Mesodermal cell (in vitro differentiated cells): ENCODE data around the gene TBC1D22A.

Source experiments
- H3K27ac ChIP-seq: 2 replicates; pipeline ENCODE4 v1.7.0; 2013; ENCODE audit warnings: mild to moderate bottlenecking, low read depth, low read length, moderate library complexity; ENCODE audit not compliant: severe bottlenecking
- H3K36me3 ChIP-seq: 2 replicates; pipeline ENCODE4 v1.7.1; 2013; ENCODE audit warnings: mild to moderate bottlenecking, low read length, moderate library complexity; ENCODE audit not compliant: control insufficient read depth, insufficient read depth
- H3K4me1 ChIP-seq: one replicate; pipeline ENCODE4 v1.7.1; 2013; ENCODE audit warnings: mild to moderate bottlenecking, low read length; ENCODE audit not compliant: insufficient read depth, control insufficient read depth, poor library complexity, severe bottlenecking
- H3K4me3 ChIP-seq: 2 replicates; pipeline ENCODE4 v1.7.0; 2013; ENCODE audit warnings: low read length, control low read depth, mild to moderate bottlenecking; ENCODE audit not compliant: insufficient read depth, poor library complexity, severe bottlenecking; ENCODE audit errors: extremely low read depth
- H3K9me3 ChIP-seq: 2 replicates; pipeline ENCODE4 v1.7.1; 2013; ENCODE audit warnings: mild to moderate bottlenecking, low read length, moderate library complexity; ENCODE audit not compliant: control insufficient read depth
- whole genome bisulfite sequencing, 2 experiments: methylation state at CpG; one replicate each; pipeline ENCODE4 v1.1.5; 2013; ENCODE audit warnings: missing lambda C conversion rate in 2 of 2; ENCODE audit not compliant: insufficient coverage in 2 of 2; 5-methylcytosine and 5-hydroxymethylcytosine counted together

The TBC1D22A gene

DNA sequence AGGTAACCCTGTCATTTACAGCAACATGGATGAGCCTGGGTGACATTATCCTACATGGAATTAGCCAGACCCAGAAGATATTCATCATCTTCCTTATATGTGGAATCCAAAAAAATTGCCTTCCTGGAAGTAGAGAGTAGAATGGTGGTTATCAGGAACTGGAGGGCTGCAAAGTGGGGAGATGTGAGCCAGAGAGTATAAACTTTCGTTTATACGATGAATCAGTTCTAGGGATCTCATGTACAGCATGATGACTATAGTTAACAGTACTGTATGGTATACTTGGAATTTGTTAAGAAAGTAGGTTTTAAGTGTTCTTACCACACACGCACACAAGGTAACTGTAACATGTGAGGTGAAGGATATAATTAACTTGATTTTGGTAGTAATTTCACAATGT is 79.1 kb downstream of the TBC1D22A start:
- Histone ChIP-seq H3K27ac (no peak overlapping the region), H3K4me3 (no peak overlapping the region), H3K36me3 (no peaks in the 10 kb centered on the region), H3K9me3 (no peaks in the 10 kb centered on the region), H3K4me1 (no peaks in the 10 kb centered on the region)
- 100% methylated on average over 1 to 2 of the region's 3 CpGs for WGBS, 2 experiments

DNA sequence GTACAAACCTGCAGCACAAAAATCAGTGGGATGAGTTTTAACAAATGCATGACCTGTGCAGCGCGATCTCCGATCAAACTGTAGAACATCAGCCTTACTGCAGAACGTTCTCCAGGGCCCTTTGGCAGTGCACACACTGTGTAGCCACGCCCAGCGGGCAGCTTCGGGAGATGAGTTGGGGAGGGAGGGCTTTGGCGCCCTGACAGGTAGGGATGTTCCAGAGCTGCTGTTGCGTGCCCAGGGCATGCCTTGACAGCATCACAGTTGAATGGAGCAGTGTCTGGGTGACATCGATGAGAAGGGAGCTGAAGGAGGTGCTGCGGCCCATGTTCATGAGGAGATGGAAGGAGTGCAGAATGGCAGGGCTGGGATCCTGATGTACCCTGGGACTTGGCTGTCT is 80.2 kb downstream of the TBC1D22A start:
- WGBS, 2 experiments = 92 to 94% methylated on average over 11 of the region's 11 CpGs
- Histone ChIP-seq H3K27ac (no peak overlapping the region), H3K4me3 (no peak overlapping the region), H3K36me3 (peaks cover 5% of the 10 kb centered on the region), H3K4me1 (no peaks in the 10 kb centered on the region), H3K9me3 (no peaks in the 10 kb centered on the region)

DNA sequence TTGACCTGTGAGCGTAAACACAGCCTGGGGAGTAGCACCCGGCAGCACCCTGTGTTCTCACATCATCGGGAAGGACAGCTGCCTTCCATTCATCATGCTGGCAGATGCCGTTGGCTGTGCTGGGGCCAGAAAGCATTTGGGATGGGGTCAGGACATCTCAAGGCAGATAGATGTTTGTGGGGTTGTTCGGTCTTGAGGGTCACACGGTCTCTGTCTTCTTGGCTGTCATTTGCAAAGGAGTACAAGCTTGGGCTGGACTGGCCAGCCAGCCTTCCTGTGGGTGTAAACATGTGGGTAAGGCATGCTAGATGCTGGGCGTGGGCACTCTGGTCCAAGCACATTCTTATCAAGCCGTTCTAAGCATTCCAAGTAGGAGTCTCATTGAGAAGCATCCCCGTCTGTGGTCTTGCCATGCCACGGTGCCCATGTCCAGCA is 81.4 kb downstream of the TBC1D22A start:
- WGBS, 2 experiments = 95 to 99% methylated on average over 8 to 10 of the region's 10 CpGs
- Histone ChIP-seq H3K4me1 (peaks cover 5% of the 10 kb centered on the region), H3K36me3 (peaks cover 8% of the 10 kb centered on the region), H3K27ac (no peak overlapping the region), H3K4me3 (no peak overlapping the region), H3K9me3 (no peaks in the 10 kb centered on the region)

DNA sequence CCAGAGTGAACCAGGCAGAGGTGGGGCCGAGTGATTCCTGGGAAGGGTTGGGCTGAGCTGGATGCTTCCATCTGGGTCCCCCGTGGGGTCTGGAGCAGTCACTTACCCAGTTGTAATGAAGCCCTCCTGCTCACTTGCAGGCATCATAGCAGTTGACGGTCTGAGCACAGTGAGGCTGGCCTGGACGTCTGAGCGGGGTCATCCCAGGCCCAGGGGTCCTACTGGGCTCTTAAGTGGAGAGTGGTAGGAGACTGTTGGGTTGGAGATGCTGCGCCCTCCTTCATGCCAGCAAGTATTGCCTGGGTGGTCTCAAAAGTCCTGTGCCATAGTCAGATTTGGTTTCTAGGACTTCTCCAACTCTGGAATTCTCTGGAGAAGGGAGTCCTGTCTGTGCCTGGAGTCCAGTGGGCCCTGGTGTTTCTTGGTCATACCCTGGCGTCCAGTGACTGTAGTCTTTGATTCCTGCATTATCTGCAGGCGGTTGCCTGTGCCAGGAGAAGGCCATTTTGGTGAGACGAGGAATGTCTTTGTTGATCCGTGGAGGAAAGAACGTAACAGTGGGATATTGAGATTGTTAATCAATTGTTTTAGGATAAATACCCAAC is 82.3 kb downstream of the TBC1D22A start:
- Histone ChIP-seq H3K9me3 (no peaks in the 10 kb centered on the region), H3K27ac (no peak overlapping the region), H3K4me1 (peaks cover 5% of the 10 kb centered on the region), H3K36me3 (peaks cover 14% of the 10 kb centered on the region), H3K4me3 (no peak overlapping the region)
- WGBS, 2 experiments = 89 to 96% methylated on average over 5 to 8 of the region's 11 CpGs

DNA sequence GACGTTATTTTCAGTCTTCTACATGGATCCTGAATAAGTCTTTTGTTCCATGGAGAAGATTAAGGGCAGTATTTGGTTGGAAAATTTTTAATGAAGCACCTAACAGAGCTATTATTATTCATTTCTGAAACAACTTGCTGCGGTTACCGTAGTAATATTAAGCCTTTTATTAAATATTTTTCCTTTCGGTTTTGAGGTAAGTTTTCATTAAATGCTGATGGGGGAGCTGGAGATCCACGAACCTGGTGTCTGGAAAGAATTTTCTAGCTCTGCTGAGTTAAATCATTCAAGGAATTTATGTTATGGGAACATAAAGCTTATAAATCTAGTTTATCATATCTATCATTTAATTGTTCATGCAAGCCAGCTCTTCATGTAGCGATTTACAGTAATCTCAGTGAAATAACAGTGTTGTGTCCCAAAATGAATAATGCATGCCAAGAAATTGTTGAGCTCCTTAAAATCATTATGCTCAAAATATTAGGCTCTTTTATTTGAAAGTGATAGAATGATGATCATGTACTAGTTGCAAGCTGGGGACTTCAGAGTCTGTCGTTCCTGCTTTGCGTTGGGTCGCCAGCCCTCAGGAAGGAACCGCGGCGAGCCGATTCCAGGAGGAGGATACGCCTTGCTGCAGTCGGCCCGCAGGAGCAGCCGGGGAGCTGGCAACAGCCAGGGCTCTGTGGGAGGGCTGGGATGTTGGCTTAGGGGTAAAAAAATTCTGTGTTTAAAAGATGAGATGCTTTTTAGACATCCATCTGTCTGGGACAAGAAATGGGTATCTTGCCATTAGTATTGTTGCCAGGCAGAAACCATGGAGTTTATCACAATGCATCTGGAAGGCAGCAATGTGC is 83.1 kb downstream of the TBC1D22A start:
- WGBS, 2 experiments = 83 to 95% methylated on average over 11 to 13 of the region's 17 CpGs
- Histone ChIP-seq H3K9me3 (no peaks in the 10 kb centered on the region), H3K27ac (no peak overlapping the region)

DNA sequence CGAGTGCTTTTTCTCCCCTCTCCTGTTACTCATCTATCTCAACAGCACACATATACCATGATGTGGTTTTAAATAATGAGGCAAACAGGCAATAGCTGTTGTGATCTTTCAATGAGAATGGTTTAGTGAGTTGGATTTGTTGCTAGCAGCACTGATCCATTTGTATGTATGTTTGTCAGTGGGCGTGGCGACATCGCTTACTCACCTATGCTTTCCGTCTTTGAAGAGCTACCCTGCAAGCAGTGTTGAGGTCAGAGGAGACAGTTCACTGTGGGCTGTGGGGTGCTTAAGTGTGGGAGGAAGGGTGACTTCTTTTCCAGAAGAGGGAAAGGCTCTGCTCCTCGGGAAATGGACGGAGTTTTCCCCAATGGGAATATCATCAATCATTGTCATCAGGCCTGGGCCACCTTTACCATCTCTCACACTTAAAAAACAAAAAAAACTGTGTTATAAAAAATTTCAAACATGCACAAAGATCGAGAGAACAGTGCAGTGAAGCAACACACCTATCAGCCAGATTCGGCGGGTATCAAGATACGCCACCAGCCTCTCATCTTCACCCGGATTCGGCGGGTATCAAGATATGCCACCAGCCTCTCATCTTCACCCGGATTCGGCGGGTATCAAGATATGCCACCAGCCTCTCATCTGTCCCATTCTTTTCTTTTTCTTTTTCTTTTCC is 83.8 kb downstream of the TBC1D22A start:
- Histone ChIP-seq H3K9me3 (no peaks in the 10 kb centered on the region), H3K4me3 (no peak overlapping the region), H3K4me1 (peaks cover 5% of the 10 kb centered on the region), H3K36me3 (peaks cover 27% of the 10 kb centered on the region), H3K27ac (no peak overlapping the region)
- 88 to 98% methylated on average over 10 to 14 of the region's 17 CpGs for WGBS, 2 experiments

More for the DNA sequence above, 83.1 kb downstream of the TBC1D22A start:
- Histone ChIP-seq H3K4me3 (no peak overlapping the region), H3K36me3 (peaks cover 19% of the 10 kb centered on the region), H3K4me1 (peaks cover 5% of the 10 kb centered on the region)

DNA sequence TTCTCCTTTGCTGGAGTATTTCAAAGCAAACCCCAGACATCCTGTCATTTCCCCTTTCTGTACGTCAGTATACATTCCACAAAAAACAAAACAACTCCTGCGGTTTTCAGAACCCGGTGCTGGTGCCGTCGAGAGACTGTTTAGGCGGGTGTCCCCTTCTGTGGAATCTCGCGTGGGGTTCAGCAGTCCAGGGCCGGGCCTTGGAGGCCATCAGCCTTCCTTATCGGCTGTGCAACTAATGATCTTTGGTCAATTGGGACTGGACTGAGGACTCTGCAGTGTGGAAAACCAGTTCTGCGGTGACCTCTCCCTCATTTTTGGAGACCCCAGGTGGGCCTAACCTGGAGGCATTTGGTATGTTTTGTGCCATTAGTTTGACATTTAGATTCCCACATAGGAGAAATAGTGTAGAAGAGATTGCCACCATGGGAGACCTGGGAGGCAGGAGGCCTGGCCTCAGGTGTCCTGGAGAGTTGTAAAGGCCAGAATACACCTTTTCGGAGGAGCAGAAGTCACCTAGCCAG is 84.4 kb downstream of the TBC1D22A start:
- Histone ChIP-seq H3K4me1 (peaks cover 5% of the 10 kb centered on the region), H3K27ac (no peak overlapping the region), H3K36me3 (peaks cover 28% of the 10 kb centered on the region), H3K9me3 (no peaks in the 10 kb centered on the region), H3K4me3 (no peak overlapping the region)
- WGBS, 2 experiments = 95 to 97% methylated on average over 11 to 12 of the region's 12 CpGs

DNA sequence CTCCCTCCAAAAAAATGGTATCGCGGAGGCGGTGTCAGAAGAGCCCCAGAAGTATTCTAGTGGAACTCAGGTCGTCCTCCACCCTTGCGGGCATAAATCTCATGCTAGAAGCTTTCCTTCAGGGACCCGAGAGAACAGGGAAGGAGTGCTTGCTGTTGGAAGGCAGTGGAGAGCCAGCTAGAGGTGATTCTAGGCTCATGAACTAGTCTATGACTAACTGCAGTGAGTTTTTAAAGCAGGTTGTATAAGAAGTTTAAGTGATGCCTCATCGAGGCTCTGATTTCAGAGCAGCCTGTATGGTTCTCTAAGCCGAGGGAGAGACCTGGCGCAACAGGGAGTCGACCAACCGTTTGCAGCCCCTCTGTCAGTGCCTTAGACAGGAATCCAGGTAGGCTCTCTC is 85.7 kb downstream of the TBC1D22A start:
- H3K36me3 ChIP-seq = peaks cover 35% of the 10 kb centered on the region
- no peak overlapping the region for H3K4me3 ChIP-seq
- no peak overlapping the region for H3K27ac ChIP-seq
- WGBS, 2 experiments = 95% methylated on average over 11 of the region's 11 CpGs
- H3K4me1 ChIP-seq = peaks cover 5% of the 10 kb centered on the region
- H3K9me3 ChIP-seq = no peaks in the 10 kb centered on the region

DNA sequence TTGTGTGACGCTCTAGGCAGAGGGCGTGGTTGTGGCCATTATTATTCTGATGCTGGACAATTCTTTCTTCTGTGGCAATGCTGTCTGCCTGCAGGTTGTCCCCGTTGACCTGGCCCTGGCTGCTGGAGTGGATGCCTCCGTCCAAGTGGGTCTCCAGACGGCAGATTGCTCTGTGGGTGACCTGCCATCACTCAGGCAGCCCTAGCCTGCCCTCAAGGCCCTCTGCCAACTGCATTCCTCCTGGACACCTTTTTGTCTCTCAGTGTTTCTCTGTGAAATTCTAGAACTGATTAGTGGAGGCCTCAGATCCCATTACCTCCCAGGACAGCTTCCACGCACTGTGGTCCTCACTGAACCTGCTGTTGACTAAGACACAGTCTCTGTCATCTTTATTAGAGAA is 86.7 kb downstream of the TBC1D22A start:
- H3K27ac ChIP-seq = no peak overlapping the region
- WGBS, 2 experiments = 83 to 90% methylated on average over 4 to 6 of the region's 6 CpGs

DNA sequence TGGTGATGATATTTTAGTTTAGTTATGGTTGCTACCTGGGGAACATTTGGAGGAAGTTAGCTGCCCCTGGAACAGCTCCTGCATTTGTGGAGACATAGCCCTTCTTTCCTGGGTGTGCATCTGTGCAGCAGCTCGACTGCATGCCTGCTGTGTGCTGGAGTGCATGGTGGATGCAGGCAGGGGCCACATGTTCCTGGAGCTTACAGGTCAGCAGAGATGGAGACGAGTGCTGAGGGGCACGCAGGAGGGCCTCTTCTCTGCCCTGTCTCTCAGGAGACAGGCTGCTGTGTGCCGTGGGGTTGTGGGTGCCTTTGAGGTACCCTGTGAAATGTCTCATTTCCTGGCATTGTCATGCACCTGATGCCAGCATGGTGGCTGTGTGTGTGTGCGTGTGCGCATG is 87.5 kb downstream of the TBC1D22A start:
- Histone ChIP-seq H3K27ac (no peak overlapping the region), H3K4me3 (no peak overlapping the region), H3K9me3 (no peaks in the 10 kb centered on the region), H3K36me3 (peaks cover 35% of the 10 kb centered on the region), H3K4me1 (peaks cover 13% of the 10 kb centered on the region)
- WGBS, 2 experiments = 85 to 93% methylated on average over 4 to 5 of the region's 6 CpGs

More for the DNA sequence above, 86.7 kb downstream of the TBC1D22A start:
- Histone ChIP-seq H3K36me3 (peaks cover 35% of the 10 kb centered on the region), H3K4me3 (no peak overlapping the region), H3K4me1 (peaks cover 7% of the 10 kb centered on the region), H3K9me3 (no peaks in the 10 kb centered on the region)
